H9 (cell line): Measurements from ENCODE around the gene SLC34A1. TPM values are rescaled to one million over a fixed set of nuclear protein-coding genes. Genes with fewer than 3 reads are reported as not detected.

Experiments used
- DNase-seq: peaks from one replicate; pipeline ENCODE4 v3.0.0-alpha.2; 2017
- H2AFZ ChIP-seq: one replicate; pipeline ENCODE4 v1.6.1; 2013; ENCODE audit warnings: mild to moderate bottlenecking, low read length, control low read depth, moderate library complexity
- H2AK5ac ChIP-seq: 2 replicates; pipeline ENCODE4 v1.6.1; 2013; ENCODE audit warnings: low read length, control low read depth, mixed read lengths; ENCODE audit not compliant: insufficient read length
- H2BK120ac ChIP-seq: one replicate; pipeline ENCODE4 v1.6.1; 2013; ENCODE audit warnings: low read depth, mild to moderate bottlenecking, low read length, control low read depth, inconsistent platforms; ENCODE audit not compliant: poor library complexity, severe bottlenecking
- H2BK12ac ChIP-seq: 2 replicates; pipeline ENCODE4 v1.6.1; 2013; ENCODE audit warnings: low read length, control low read depth, mixed read lengths, low read depth; ENCODE audit not compliant: insufficient read length
- H2BK15ac ChIP-seq: 2 replicates; pipeline ENCODE4 v1.6.1; 2013; ENCODE audit warnings: low read depth, low read length, control low read depth
- H2BK20ac ChIP-seq: one replicate; pipeline ENCODE4 v1.6.1; 2013; ENCODE audit warnings: low read depth, mild to moderate bottlenecking, low read length, control low read depth, inconsistent platforms; ENCODE audit not compliant: poor library complexity, severe bottlenecking
- H2BK5ac ChIP-seq: 2 replicates; pipeline ENCODE4 v1.6.1; 2013; ENCODE audit warnings: low read length, control low read depth, mixed read lengths; ENCODE audit not compliant: insufficient read length
- H3K14ac ChIP-seq: 2 replicates; pipeline ENCODE4 v1.6.1; 2013; ENCODE audit warnings: low read length, control low read depth; ENCODE audit not compliant: insufficient read depth
- H3K18ac ChIP-seq: 2 replicates; pipeline ENCODE4 v1.6.1; 2013; ENCODE audit warnings: low read depth, mild to moderate bottlenecking, mixed read lengths, low read length, control low read depth; ENCODE audit not compliant: insufficient read length
- H3K23ac ChIP-seq: 2 replicates; pipeline ENCODE4 v1.6.1; 2013; ENCODE audit warnings: low read length, control low read depth, mixed read lengths, low read depth; ENCODE audit not compliant: insufficient read length
- H3K23me2 ChIP-seq: 2 replicates; pipeline ENCODE4 v1.6.1; 2013; ENCODE audit warnings: low read depth, mild to moderate bottlenecking, mixed read lengths, low read length, control low read depth; ENCODE audit not compliant: insufficient read length, poor library complexity, severe bottlenecking
- H3K27ac ChIP-seq: 2 replicates; pipeline ENCODE4 v1.5.1; 2013; ENCODE audit warnings: low read length, control low read depth, mixed read lengths, low read depth; ENCODE audit not compliant: insufficient read length
- H3K27me3 ChIP-seq: 2 replicates; pipeline ENCODE4 v1.6.1; 2013; ENCODE audit warnings: low read length, control low read depth, inconsistent platforms; ENCODE audit not compliant: insufficient read depth
- H3K4ac ChIP-seq: 2 replicates; pipeline ENCODE4 v1.6.1; 2013; ENCODE audit warnings: low read depth, mild to moderate bottlenecking, control low read depth, inconsistent platforms, low read length, moderate library complexity
- H3K4me1 ChIP-seq: 2 replicates; pipeline ENCODE4 v1.6.1; 2013; ENCODE audit warnings: low read length, control low read depth, inconsistent platforms; ENCODE audit not compliant: insufficient read depth
- H3K4me2 ChIP-seq: 2 replicates; pipeline ENCODE4 v1.6.1; 2013; ENCODE audit warnings: low read length, control low read depth, mixed read lengths; ENCODE audit not compliant: insufficient read length, insufficient read depth
- H3K56ac ChIP-seq: 2 replicates; pipeline ENCODE4 v1.6.1; 2013; ENCODE audit warnings: low read depth, mild to moderate bottlenecking, mixed read lengths, low read length, control low read depth; ENCODE audit not compliant: insufficient read length
- H3K79me1 ChIP-seq: 2 replicates; pipeline ENCODE4 v1.6.1; 2013; ENCODE audit warnings: low read depth, mild to moderate bottlenecking, moderate library complexity, low read length, control low read depth, inconsistent platforms; ENCODE audit not compliant: insufficient read depth, poor library complexity, severe bottlenecking
- H3K79me2 ChIP-seq: 2 replicates; pipeline ENCODE4 v1.6.1; 2013; ENCODE audit warnings: low read length, control low read depth, inconsistent platforms; ENCODE audit not compliant: insufficient read depth
- H3K9ac ChIP-seq: 2 replicates; pipeline ENCODE4 v1.6.1; 2013; ENCODE audit warnings: low read length, control low read depth, mixed read lengths; ENCODE audit not compliant: insufficient read length; ENCODE audit errors: extremely low read depth
- H3K9me3 ChIP-seq: one replicate; pipeline ENCODE4 v1.6.1; 2013; ENCODE audit warnings: low read depth, low read length, inconsistent platforms; ENCODE audit not compliant: control insufficient read depth
- H3T11ph ChIP-seq: one replicate; pipeline ENCODE4 v1.6.1; 2013; ENCODE audit warnings: mild to moderate bottlenecking, low read length, control low read depth, inconsistent platforms
- H4K20me1 ChIP-seq: one replicate; pipeline ENCODE4 v1.6.1; 2013; ENCODE audit not compliant: control insufficient read depth, insufficient read length, insufficient read depth
- H4K5ac ChIP-seq: 2 replicates; pipeline ENCODE4 v1.6.1; 2013; ENCODE audit warnings: low read depth, mild to moderate bottlenecking, mixed read lengths, low read length, control low read depth; ENCODE audit not compliant: insufficient read length
- H4K8ac ChIP-seq: replicated peaks from 2 replicates; pipeline ENCODE4 v1.6.1; 2013; ENCODE audit warnings: low read length, control low read depth, mixed read lengths, low read depth; ENCODE audit not compliant: insufficient read length
- H4K91ac ChIP-seq: 2 replicates; pipeline ENCODE4 v1.6.1; 2013; ENCODE audit warnings: low read depth, mild to moderate bottlenecking, moderate library complexity, mixed read lengths, low read length, control low read depth; ENCODE audit not compliant: insufficient read length
- H3K27ac Mint-ChIP-seq, 3 experiments: 2 replicates in 2 of 3; 3 replicates in 1 of 3; pipeline ENCODE4 v1.8.0; 2020 to 2021; ENCODE audit warnings: mixed read lengths in 3 of 3, mild to moderate bottlenecking in 1 of 3, moderate library complexity in 1 of 3
- H3K27me3 Mint-ChIP-seq: 2 replicates; pipeline ENCODE4 v1.8.0; 2021; ENCODE audit warnings: low read depth, mild to moderate bottlenecking, moderate library complexity, mixed read lengths
- H3K36me3 Mint-ChIP-seq, 3 experiments: 2 replicates in 2 of 3; 3 replicates in 1 of 3; pipeline ENCODE4 v1.8.0; 2020 to 2021; ENCODE audit warnings: low read depth in 3 of 3, mixed read lengths in 3 of 3; ENCODE audit not compliant: insufficient read depth in 1 of 3
- H3K4me1 Mint-ChIP-seq, 2 experiments: 2 replicates each; pipeline ENCODE4 v1.8.0; 2020; ENCODE audit warnings: mixed read lengths in 2 of 2
- H3K4me3 Mint-ChIP-seq, 2 experiments: 2 replicates in 1 of 2; 3 replicates in 1 of 2; pipeline ENCODE4 v1.8.0; 2020 to 2021; ENCODE audit warnings: mild to moderate bottlenecking in 2 of 2, mixed read lengths in 2 of 2, moderate library complexity in 1 of 2
- H3K9me3 Mint-ChIP-seq, 2 experiments: 2 replicates in 1 of 2; 3 replicates in 1 of 2; pipeline ENCODE4 v1.8.0; 2020; ENCODE audit warnings: mild to moderate bottlenecking in 2 of 2, mixed read lengths in 2 of 2, moderate library complexity in 1 of 2
- CTCF ChIP-seq: fragments of 200-600 bp; sonication (generic); conservative IDR thresholded peaks from 3 replicates; pipeline ENCODE4 v1.8.0; 2021; ENCODE audit warnings: antibody characterized with exemption, mild to moderate bottlenecking
- WGBS: extraction: QIAGEN DNeasy Blood & Tissue Kit; methylation state at CpG from one replicate; pipeline ENCODE4 v1.1.7; 2013; ENCODE audit warnings: missing lambda C conversion rate, low lambda C conversion rate, mixed read lengths; ENCODE audit not compliant: insufficient read length; ENCODE audit errors: extremely low coverage; 5-methylcytosine and 5-hydroxymethylcytosine counted together
- total RNA-seq: library from RNA; stranded (reverse); gene quantifications from 2 replicates; pipeline ENCODE4 v1.2.1, GENCODE V29; 2021

The SLC34A1 gene
- total RNA-seq, 1 experiment from 2014 or later, result not detected

GRCh38 chr5:177412603-177413233 is 28.5 kb downstream of the SLC34A1 start:
- no peaks in the 10 kb centered on the region for H3K79me2 ChIP-seq
- Mint-ChIP-seq H3K9me3 (no peaks in the 10 kb centered on the region; a peak in 1 of 5 replicates), H3K36me3 (no peaks in the 10 kb centered on the region), H3K4me1 (peaks cover 0 to 2% of the 10 kb centered on the region in 2 experiments; a peak in 1 of 4 replicates), H3K4me3 (no peak overlapping the region), H3K27me3 (peaks cover 73% of the 10 kb centered on the region), H3K27ac (no peak overlapping the region)
- H2BK20ac ChIP-seq, result no peak overlapping the region
- no peak overlapping the region for H2AK5ac ChIP-seq
- WGBS, result no CpG with 5 or more reads among the region's 8 CpGs
- H2BK12ac ChIP-seq, result no peak overlapping the region
- H4K20me1 ChIP-seq, result no peaks in the 10 kb centered on the region
- no peaks in the 10 kb centered on the region for H3K4me1 ChIP-seq
- no peak for TF ChIP-seq CTCF
- H4K91ac ChIP-seq, result no peak overlapping the region
- no peak overlapping the region for H3K9ac ChIP-seq
- no peak overlapping the region for H2AFZ ChIP-seq
- H3K9me3 ChIP-seq, result no peaks in the 10 kb centered on the region
- no peak overlapping the region for H3K18ac ChIP-seq
- no peak overlapping the region for H3K56ac ChIP-seq
- no peak overlapping the region for H3K4me2 ChIP-seq
- no peak overlapping the region for H2BK120ac ChIP-seq
- H3K27ac ChIP-seq, result no peak overlapping the region
- H3K14ac ChIP-seq, result no peak overlapping the region; the same call in 1 of the 2 replicates
- H3K23me2 ChIP-seq, result no peaks in the 10 kb centered on the region
- no peak overlapping the region for H4K5ac ChIP-seq
- no peak overlapping the region for H3T11ph ChIP-seq
- H2BK15ac ChIP-seq, result no peak overlapping the region
- no peak for DNase-seq
- H2BK5ac ChIP-seq, result no peak overlapping the region
- H4K8ac ChIP-seq, result no peak overlapping the region
- no peak overlapping the region for H3K23ac ChIP-seq
- H3K4ac ChIP-seq, result no peak overlapping the region
- no peaks in the 10 kb centered on the region for H3K27me3 ChIP-seq
- no peaks in the 10 kb centered on the region for H3K79me1 ChIP-seq
